Progenitor cell of endocrine pancreas (in vitro differentiated cells): ENCODE data around the gene NUDT6. TPM values are rescaled to one million over a fixed set of nuclear protein-coding genes. Genes with fewer than 3 reads are reported as not detected.
A peak's percentile ranks its signal among the peaks of the same experiment; 100 is the strongest.
"Not testable (repeated sequence)": the region's sequence is repeated elsewhere in the genome, so short reads cannot be mapped to it uniquely, and the experiment has no call there.

Source experiments
- DNase-seq: peaks from one replicate; pipeline ENCODE4 v3.0.0; 2021; ENCODE audit warnings: low spot score; ENCODE audit not compliant: unreplicated experiment
- H3K27ac Mint-ChIP-seq: 2 replicates; pipeline ENCODE4 v1.8.0; 2021; ENCODE audit warnings: mild to moderate bottlenecking, moderate library complexity, mixed read lengths
- H3K27me3 Mint-ChIP-seq: 2 replicates; pipeline ENCODE4 v1.8.0; 2021; ENCODE audit warnings: mixed read lengths
- H3K36me3 Mint-ChIP-seq: 2 replicates; pipeline ENCODE4 v1.8.0; 2022; ENCODE audit warnings: mixed read lengths; ENCODE audit not compliant: insufficient read depth
- H3K4me1 Mint-ChIP-seq: 2 replicates; pipeline ENCODE4 v1.8.0; 2021; ENCODE audit warnings: low read depth, mixed read lengths
- H3K4me3 Mint-ChIP-seq: 2 replicates; pipeline ENCODE4 v1.8.0; 2021; ENCODE audit warnings: low read depth, mild to moderate bottlenecking, moderate library complexity, mixed read lengths
- H3K9me3 Mint-ChIP-seq: 2 replicates; pipeline ENCODE4 v1.8.0; 2021; ENCODE audit warnings: low read depth, mixed read lengths
- CTCF ChIP-seq: fragments of 200-600 bp; sonication (generic); IDR thresholded peaks from one replicate; pipeline ENCODE4 v1.5.0; 2021; ENCODE audit warnings: antibody characterized with exemption, mild to moderate bottlenecking; ENCODE audit not compliant: unreplicated experiment
- total RNA-seq: library from RNA; stranded (reverse); gene quantifications from 2 replicates; pipeline ENCODE4 v1.2.1, GENCODE V29; 2021

The NUDT6 gene
- total RNA-seq, 1 donor from 2014 or later: 8.6 TPM

DNA sequence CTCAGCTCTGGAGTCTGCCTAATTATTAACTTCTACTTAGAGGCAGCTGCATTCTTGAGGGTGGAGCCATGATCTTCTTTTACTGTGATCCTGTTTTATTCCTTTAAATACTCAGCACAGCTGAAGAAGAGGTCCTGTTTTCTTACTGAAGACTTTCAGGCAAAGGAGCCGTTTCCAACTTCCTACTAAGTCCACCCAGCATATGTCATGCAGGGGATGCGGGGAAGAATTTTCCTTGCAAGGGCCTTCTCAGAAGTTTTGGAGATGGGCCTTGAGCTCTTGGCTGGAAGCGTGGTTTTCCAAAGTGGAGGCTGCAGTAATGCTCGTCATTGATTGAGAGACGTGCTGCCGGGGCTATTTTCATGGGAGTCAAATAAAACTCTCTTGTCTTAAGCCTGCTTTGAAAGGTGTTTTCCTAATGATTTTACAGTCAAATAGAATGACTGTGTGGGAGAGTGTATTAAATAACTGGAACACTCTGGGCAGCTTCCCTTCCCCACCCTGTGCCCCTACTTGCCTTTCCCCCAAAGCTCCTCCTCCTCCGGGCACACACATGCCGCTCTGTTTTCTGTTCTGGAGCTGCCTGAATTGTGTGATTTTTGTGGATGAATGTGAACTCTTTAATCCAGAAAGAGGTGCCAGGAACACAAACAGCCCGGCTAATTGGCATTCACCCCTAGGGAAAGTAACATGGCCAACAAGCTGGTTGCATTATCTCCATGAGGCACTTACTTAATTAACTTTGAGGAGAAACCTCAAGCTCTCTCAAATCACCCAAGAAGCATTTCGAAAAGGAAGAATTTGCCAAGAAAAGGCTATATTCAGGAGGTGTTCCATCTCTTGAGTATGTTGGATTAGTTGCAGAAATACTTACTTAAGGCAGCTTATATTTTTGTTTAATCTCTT is 67.7 kb downstream of the NUDT6 start:
- H3K27ac Mint-ChIP-seq: peak overlapping the region; percentile 53
- H3K4me1 Mint-ChIP-seq: peaks cover 11% of the 10 kb centered on the region
- DNase-seq: no peak
- H3K27me3 Mint-ChIP-seq: no peaks in the 10 kb centered on the region
- no peaks in the 10 kb centered on the region for H3K36me3 Mint-ChIP-seq
- no peak for TF ChIP-seq CTCF
- H3K9me3 Mint-ChIP-seq: no peaks in the 10 kb centered on the region
- H3K4me3 Mint-ChIP-seq: no peak overlapping the region

DNA sequence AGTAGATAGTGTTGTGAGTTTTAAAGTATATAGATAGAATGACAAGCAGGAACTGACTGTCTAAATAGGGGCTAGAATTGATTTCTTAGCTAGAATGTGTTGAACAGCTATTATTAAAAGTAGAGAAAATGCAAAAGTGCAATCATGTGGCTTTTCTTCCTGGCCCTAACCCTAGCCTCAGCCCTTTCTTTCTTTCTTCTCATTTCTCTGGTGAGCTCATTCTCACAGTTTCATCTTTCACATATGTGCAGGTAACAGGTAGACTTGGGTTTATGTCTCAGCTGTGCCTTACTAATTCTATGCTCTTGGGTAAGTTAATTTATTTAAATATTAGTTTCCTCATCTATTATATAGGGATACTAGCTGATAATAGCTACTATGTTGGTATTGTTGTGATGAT is 70.8 kb downstream of the NUDT6 start:
- Mint-ChIP-seq H3K4me1 (peaks cover 11% of the 10 kb centered on the region), H3K27ac (no peak overlapping the region)

GRCh38 chr4:122849789-122850188 is 72.6 kb downstream of the NUDT6 start:
- not testable (repeated sequence) for H3K27me3 Mint-ChIP-seq, H3K4me3 Mint-ChIP-seq, H3K27ac Mint-ChIP-seq, H3K36me3 Mint-ChIP-seq, DNase-seq, H3K4me1 Mint-ChIP-seq, H3K9me3 Mint-ChIP-seq

More for the DNA sequence above, 70.8 kb downstream of the NUDT6 start:
- Mint-ChIP-seq H3K4me3 (no peak overlapping the region), H3K9me3 (no peaks in the 10 kb centered on the region), H3K27me3 (no peaks in the 10 kb centered on the region), H3K36me3 (no peaks in the 10 kb centered on the region)
- TF ChIP-seq CTCF: no peak
- no peak for DNase-seq

- Mint-ChIP-seq H3K4me1 (no peaks in the 10 kb centered on the region), H3K27me3 (no peaks in the 10 kb centered on the region), H3K9me3 (no peaks in the 10 kb centered on the region), H3K36me3 (no peaks in the 10 kb centered on the region), H3K27ac (no peak overlapping the region), H3K4me3 (no peak overlapping the region)
- DNase-seq: no peak
- no peak for TF ChIP-seq CTCF
Observed at GRCh38 chr4:122847931-122848330, 74.5 kb downstream of the NUDT6 start.

GRCh38 chr4:122845760-122846159 is 76.6 kb downstream of the NUDT6 start:
- Mint-ChIP-seq H3K4me1 (no peaks in the 10 kb centered on the region), H3K36me3 (no peaks in the 10 kb centered on the region), H3K4me3 (no peak overlapping the region), H3K27me3 (no peaks in the 10 kb centered on the region), H3K9me3 (no peaks in the 10 kb centered on the region), H3K27ac (no peak overlapping the region)
- no peak for DNase-seq
- TF ChIP-seq CTCF: no peak

GRCh38 chr4:122845066-122845465 is 77.3 kb downstream of the NUDT6 start:
- no peak overlapping the region for H3K27ac Mint-ChIP-seq
- no peaks in the 10 kb centered on the region for H3K4me1 Mint-ChIP-seq
- no peaks in the 10 kb centered on the region for H3K36me3 Mint-ChIP-seq
- no peaks in the 10 kb centered on the region for H3K27me3 Mint-ChIP-seq
- no peaks in the 10 kb centered on the region for H3K9me3 Mint-ChIP-seq
- no peak overlapping the region for H3K4me3 Mint-ChIP-seq
- no peak for DNase-seq
- no peak for TF ChIP-seq CTCF

GRCh38 chr4:122844391-122844790 is 78.0 kb downstream of the NUDT6 start:
- H3K9me3 Mint-ChIP-seq, DNase-seq, H3K4me1 Mint-ChIP-seq, H3K36me3 Mint-ChIP-seq, H3K4me3 Mint-ChIP-seq, H3K27me3 Mint-ChIP-seq, H3K27ac Mint-ChIP-seq: not testable (repeated sequence)
